Transverse colon (tissue), 3 donors: Measurements from ENCODE around the gene LSM14A.

Source experiments
- CTCF ChIP-seq, 5 experiments: fragments of 200-600 bp in 3 of 5; fragments of 450-650 bp in 2 of 5; sonication (generic) in 3 of 5; IDR thresholded peaks; 1 replicate in 2 of 5; 2 replicates in 3 of 5; pipeline ENCODE4 v1.5.1; 2016 to 2017; ENCODE audit warnings: antibody characterized with exemption in 5 of 5, inconsistent platforms in 3 of 5, mild to moderate bottlenecking in 2 of 5, moderate library complexity in 1 of 5
- EP300 ChIP-seq: sonication (generic); formaldehyde crosslinking; IDR thresholded peaks from one replicate; pipeline ENCODE4 v1.6.1; 2017; ENCODE audit warnings: antibody characterized with exemption, low read depth
- POLR2A ChIP-seq: fragments of 450-650 bp; IDR thresholded peaks from one replicate; pipeline ENCODE4 v1.6.1; 2016; ENCODE audit warnings: antibody characterized with exemption, mild to moderate bottlenecking, moderate library complexity

GRCh38 chr19:34275705-34276104, 103.4 kb downstream of the LSM14A start:
- no peak for TF ChIP-seq POLR2A
- TF ChIP-seq CTCF (IDR thresholded peaks at IDR 0.05): no peak
- no peak for TF ChIP-seq EP300
